Muscle of leg (tissue), 11 donors: ENCODE data around the gene EGR4. TPM values are rescaled to one million over a fixed set of nuclear protein-coding genes. Genes with fewer than 3 reads are reported as not detected.
"Not testable (repeated sequence)": the region's sequence is repeated elsewhere in the genome, so short reads cannot be mapped to it uniquely, and the experiment has no call there.

Experiments used
- DNase-seq: peaks from one replicate; pipeline ENCODE4 v3.0.0; 2013
- H3K27ac ChIP-seq: one replicate; pipeline ENCODE4 v1.5.1; 2013; ENCODE audit warnings: mild to moderate bottlenecking, low read length, control low read depth
- H3K27me3 ChIP-seq: one replicate; pipeline ENCODE4 v1.6.1; 2013; ENCODE audit warnings: low read length; ENCODE audit not compliant: control insufficient read depth, insufficient read depth
- H3K36me3 ChIP-seq: one replicate; pipeline ENCODE4 v1.6.1; 2013; ENCODE audit warnings: low read length; ENCODE audit not compliant: control insufficient read depth, insufficient read depth
- H3K4me1 ChIP-seq: one replicate; pipeline ENCODE4 v1.6.1; 2013; ENCODE audit warnings: low read length; ENCODE audit not compliant: control insufficient read depth, insufficient read depth
- H3K4me3 ChIP-seq: one replicate; pipeline ENCODE4 v1.5.1; 2013; ENCODE audit warnings: low read length, control low read depth
- H3K9me3 ChIP-seq: replicated peaks from 2 replicates; pipeline ENCODE4 v1.6.1; 2013; ENCODE audit warnings: low read depth, low read length; ENCODE audit not compliant: control insufficient read depth
- WGBS: methylation state at CpG from one replicate; pipeline ENCODE4 v1.1.5; 2013; ENCODE audit warnings: missing lambda C conversion rate; ENCODE audit not compliant: insufficient coverage; 5-methylcytosine and 5-hydroxymethylcytosine counted together
- polyA plus RNA-seq, 8 donors: library from polyadenylated mRNA; unstranded; fragments of 120-200 nt; gene quantifications; one replicate each; pipeline versions ENCODE4 v1.2.1 to v1.2.3, GENCODE V29; 2013; ENCODE audit warnings: inconsistent platforms in 1 of 8, low replicate concordance in 1 of 8; ENCODE audit not compliant: insufficient read length in 8 of 8, insufficient read depth in 1 of 8
- total RNA-seq: library from RNA; stranded (reverse); fragments of 120-200 nt; gene quantifications from one replicate; pipeline ENCODE4 v1.2.4, GENCODE V29; 2013

EGR4 gene
- total and polyA plus RNA-seq, 9 donors, result 0.06 TPM; not detected in 8

GRCh38 chr2:73264332-73264606 is 29.1 kb downstream of the EGR4 start:
- H3K36me3 ChIP-seq, result no peaks in the 10 kb centered on the region
- H3K27ac ChIP-seq, result no peak overlapping the region
- no peaks in the 10 kb centered on the region for H3K9me3 ChIP-seq
- no peak overlapping the region for H3K4me3 ChIP-seq
- peaks cover 22% of the 10 kb centered on the region for H3K27me3 ChIP-seq
- no peak for DNase-seq
- WGBS, result 91% methylated on average over 9 of the region's 15 CpGs
- peaks cover 3% of the 10 kb centered on the region for H3K4me1 ChIP-seq

DNA sequence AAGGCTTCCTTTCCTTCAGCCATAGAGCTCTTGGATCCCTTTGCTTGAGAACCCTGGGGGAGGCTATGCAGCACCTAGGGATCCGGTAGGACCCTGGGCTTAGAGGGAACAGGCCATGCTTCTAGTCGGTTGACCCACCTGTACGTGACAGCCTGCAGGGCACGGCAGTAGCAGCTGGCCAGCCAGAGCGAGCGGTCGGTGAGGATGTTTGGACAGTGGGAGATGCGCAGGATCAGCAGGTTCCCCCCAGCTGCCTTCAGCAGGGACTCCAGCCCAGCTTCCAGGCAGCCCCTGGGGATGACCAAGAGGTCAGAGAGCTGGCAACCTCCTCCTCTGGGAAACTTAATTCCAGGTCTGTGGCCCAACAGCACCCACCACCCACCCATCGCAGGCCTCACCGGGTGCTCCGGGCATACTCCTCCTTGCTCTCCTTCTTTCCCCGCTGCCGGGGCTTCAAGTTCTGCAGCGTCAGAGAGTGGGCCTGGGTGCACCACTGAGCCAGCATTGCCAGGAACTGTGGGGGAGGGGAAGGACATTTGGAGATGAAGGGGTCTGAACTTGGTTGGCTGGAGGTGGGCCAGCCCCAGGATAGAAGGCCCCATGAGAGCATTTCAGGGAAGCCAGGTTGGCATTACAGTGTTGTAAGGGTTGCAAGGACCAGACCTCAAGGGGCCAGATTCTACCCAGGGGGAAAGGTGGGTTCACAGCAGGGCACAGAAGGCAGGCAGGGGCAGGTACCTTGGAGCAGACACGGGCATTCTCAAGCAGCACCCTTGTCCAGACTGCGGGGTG is 29.6 kb downstream of the EGR4 start:
- peaks cover 18% of the 10 kb centered on the region for H3K27me3 ChIP-seq
- H3K27ac ChIP-seq, result no peak overlapping the region
- no peak overlapping the region for H3K4me3 ChIP-seq
- peaks cover 3% of the 10 kb centered on the region for H3K4me1 ChIP-seq
- no peaks in the 10 kb centered on the region for H3K36me3 ChIP-seq
- 92% methylated on average over 12 of the region's 16 CpGs for WGBS
- DNase-seq, result no peak
- no peaks in the 10 kb centered on the region for H3K9me3 ChIP-seq

DNA sequence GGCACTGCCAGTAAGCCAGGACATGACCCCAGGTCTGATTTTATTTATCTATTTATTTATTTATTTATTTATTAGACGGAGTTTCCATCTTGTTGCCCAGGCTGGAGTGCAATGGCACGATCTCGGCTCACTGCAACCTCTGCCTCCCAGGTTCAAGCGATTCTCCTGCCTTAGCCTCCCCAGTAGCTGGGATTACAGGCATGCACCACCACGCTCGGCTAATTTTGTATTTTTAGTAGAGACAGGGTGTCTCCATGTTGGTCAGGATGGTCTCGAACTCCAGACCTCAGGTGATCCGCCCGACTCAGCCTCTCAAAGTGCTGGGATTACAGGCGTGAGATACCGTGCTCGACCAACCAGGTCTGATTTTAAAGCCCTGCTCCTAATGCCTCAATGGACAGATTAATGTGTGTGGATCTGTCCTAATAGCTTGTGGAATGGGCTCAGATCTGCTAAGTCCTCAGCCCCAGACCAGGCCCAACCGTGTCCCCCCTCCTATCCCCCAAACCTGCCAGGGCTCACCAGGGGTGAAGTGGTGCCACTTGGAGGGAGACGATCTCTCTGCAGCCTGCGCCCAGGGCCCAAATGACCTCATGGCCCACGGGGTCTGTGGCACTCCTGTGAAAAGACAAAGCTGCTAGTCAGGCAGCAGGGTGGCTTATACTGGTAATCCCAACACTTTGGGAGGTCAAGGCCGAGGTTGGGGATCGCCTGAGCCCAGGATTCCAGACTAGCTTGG is 30.5 kb downstream of the EGR4 start:
- not testable (repeated sequence) for H3K27me3 ChIP-seq, H3K9me3 ChIP-seq, H3K36me3 ChIP-seq, H3K4me3 ChIP-seq, H3K27ac ChIP-seq, DNase-seq, H3K4me1 ChIP-seq
- 91% methylated on average over 5 of the region's 18 CpGs for WGBS

- Histone ChIP-seq H3K4me1 (peaks cover 3% of the 10 kb centered on the region), H3K27ac (no peak overlapping the region), H3K27me3 (peaks cover 7% of the 10 kb centered on the region), H3K36me3 (no peaks in the 10 kb centered on the region), H3K9me3 (no peaks in the 10 kb centered on the region), H3K4me3 (no peak overlapping the region)
- no peak for DNase-seq
- no CpG with 5 or more reads among the region's 4 CpGs for WGBS
Measured at GRCh38 chr2:73262108-73262651, 31.2 kb downstream of the EGR4 start.

DNA sequence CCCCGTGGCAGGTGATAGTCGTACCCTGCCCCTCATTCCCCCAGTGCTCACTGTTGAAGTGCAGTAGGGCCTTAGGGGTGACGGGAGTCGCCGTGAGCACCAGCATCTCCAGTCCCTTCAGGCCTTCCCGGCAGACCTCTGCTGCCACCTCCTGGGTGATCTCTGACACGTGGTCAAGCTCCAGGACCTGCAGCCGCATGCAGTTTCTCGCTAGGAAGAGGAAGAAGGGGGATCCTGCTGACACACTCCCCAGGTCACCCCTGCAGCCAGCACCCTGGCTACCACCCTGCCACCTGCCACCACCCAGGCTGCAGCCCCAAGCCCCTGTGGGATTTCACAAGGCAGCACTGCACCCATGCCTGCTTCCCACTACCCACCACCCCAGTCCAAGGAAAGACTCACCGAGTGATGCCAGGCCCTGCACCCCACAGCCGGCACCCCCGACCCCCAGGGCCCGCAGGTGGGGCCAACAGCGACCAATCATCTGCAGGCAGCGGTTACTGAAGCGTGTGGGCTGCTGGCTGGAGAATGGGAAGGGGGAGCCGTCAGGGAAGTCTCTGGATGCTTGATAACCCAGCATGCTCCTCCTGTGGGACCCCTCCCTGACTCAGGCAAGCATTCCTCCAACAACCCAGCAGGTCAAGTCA is 32.9 kb downstream of the EGR4 start:
- DNase-seq, result peak; percentile 40
- H3K27me3 ChIP-seq, result peaks cover 2% of the 10 kb centered on the region
- 10% methylated on average over 10 of the region's 17 CpGs for WGBS
- no peak overlapping the region for H3K4me3 ChIP-seq
- no peak overlapping the region for H3K27ac ChIP-seq
- H3K4me1 ChIP-seq, result no peaks in the 10 kb centered on the region
- no peaks in the 10 kb centered on the region for H3K9me3 ChIP-seq
- peaks cover 7% of the 10 kb centered on the region for H3K36me3 ChIP-seq

DNA sequence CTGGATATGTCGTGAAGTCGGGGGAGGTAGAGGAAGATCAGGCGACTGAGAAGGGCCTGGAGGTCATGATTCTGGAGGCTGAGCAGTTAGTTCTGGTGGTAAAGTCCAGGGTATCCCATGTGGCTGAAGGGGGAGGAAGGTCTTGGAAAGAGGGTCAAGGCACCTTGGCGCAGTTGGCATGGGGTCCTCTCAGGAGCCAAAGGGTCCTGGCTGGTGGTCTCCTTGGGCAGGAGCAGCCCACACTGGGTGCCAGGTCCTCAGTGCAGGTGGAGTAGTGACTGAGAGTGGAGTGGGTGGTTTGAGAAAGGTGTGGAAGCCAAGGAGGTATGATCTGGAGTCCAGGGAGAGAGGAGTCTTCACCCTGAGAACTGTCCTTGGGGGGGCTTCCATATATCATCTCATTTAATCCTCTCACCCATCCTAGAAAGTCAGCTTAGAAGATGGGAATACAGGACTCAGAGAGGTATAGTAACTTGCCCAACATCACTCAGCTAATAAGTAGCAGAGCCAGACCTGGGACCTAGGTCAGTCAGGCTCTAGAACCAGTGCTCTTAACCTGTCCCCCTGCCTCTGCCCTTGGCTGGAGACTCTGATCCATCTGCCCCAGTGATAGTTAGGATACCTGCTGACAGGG is 33.5 kb downstream of the EGR4 start:
- H3K36me3 ChIP-seq, result peaks cover 8% of the 10 kb centered on the region
- no peak overlapping the region for H3K4me3 ChIP-seq
- no peak for DNase-seq
- H3K9me3 ChIP-seq, result no peaks in the 10 kb centered on the region
- H3K27me3 ChIP-seq, result peaks cover 2% of the 10 kb centered on the region
- 79% methylated on average over 4 of the region's 4 CpGs for WGBS
- no peaks in the 10 kb centered on the region for H3K4me1 ChIP-seq
- H3K27ac ChIP-seq, result no peak overlapping the region

DNA sequence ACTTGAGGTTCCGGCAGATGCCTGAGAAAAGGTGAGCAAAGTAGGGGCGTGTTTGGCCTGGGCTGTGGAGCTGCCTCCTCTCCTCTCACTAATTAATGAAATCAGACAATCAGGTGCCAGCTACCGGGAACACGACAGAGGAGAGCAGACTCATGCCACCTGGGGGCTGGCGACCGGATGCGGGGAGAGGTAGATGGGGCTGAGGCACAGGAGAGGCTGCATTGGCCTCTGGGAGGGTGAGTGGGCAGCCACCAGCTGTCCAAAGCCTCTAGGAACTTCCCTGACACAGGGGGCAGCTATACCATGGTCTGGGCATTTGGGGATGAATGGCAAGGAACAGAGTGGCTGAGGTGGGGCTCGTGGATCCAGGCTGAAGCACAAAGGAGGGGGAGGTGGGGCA is 34.1 kb downstream of the EGR4 start:
- Histone ChIP-seq H3K27ac (no peak overlapping the region), H3K27me3 (peaks cover 2% of the 10 kb centered on the region), H3K36me3 (peaks cover 14% of the 10 kb centered on the region), H3K4me3 (no peak overlapping the region), H3K4me1 (no peaks in the 10 kb centered on the region), H3K9me3 (no peaks in the 10 kb centered on the region)
- 82% methylated on average over 5 of the region's 8 CpGs for WGBS
- DNase-seq, result no peak

DNA sequence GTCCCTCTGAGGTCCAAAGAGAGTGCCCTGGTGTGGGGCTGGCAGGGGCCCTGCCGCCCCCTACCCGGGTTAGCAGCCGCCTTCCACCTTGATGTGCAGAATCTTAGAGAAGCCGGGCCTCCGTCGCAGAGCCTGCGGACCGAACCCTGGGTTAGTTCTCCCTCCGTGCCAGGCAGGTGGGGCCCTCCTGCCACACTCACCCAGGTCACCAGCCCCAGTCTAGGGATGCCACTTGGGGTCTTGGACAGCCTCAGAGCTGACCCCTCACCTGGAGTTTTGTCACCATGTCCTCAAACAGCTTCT is 34.5 kb downstream of the EGR4 start:
- no peak overlapping the region for H3K4me3 ChIP-seq
- H3K9me3 ChIP-seq, result no peaks in the 10 kb centered on the region
- H3K36me3 ChIP-seq, result peaks cover 18% of the 10 kb centered on the region
- no peak overlapping the region for H3K27ac ChIP-seq
- 95% methylated on average over 9 of the region's 9 CpGs for WGBS
- no peaks in the 10 kb centered on the region for H3K4me1 ChIP-seq
- peaks cover 2% of the 10 kb centered on the region for H3K27me3 ChIP-seq
- no peak for DNase-seq

DNA sequence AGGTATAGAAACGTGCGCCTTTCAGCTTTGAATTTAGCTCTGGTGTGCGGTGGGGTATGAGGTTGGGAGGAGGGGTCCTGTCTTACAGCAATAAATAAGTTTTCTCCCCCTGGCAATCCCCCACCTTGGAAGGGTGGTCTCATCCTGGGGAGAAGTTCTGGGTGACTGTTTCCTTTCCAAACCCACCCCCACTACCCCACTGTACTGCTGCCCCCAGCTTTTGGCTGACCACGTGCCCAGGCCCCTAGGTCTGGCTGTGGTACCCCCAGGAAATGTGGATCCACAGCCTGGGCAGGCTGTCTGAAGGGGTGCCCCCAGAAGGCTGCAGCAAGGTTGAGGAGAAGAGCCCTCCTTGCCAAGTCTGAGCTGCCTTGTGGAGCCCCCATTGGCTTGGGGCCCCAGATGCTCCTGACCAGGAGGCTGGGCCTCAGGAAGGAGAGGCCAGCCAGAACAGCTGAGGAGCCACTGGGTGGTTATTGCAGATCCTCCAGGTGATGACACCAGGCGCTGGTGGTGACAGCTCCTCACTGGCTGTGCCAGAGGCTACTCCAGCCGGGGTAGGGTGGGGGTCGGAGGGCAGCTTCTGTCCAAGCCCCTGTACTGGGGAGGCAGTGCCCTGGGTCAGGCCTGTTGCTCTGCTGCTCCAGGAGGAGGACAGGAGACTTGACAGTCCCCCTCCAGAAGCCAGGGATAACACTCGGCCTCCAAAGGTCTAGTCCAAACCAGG is 35.0 kb downstream of the EGR4 start:
- no peaks in the 10 kb centered on the region for H3K4me1 ChIP-seq
- H3K27me3 ChIP-seq, result peaks cover 2% of the 10 kb centered on the region
- H3K27ac ChIP-seq, result no peak overlapping the region
- H3K36me3 ChIP-seq, result peaks cover 22% of the 10 kb centered on the region
- H3K9me3 ChIP-seq, result no peaks in the 10 kb centered on the region
- DNase-seq, result no peak
- H3K4me3 ChIP-seq, result no peak overlapping the region
- WGBS, result 69% methylated on average over 5 of the region's 8 CpGs
